K562 (cell line): ENCODE results near the gene NGRN. TPM values are rescaled to one million over a fixed set of nuclear protein-coding genes. Genes with fewer than 3 reads are reported as not detected.

Experiments used
- ATAC-seq: fragments of 200-7000 bp; cut with Tn5 transposase; 3 replicates; pipeline ENCODE4 v1.9.1; 2020; ENCODE audit warnings: moderate library complexity
- BruUV-seq: library from RNA; stranded (reverse); fragments of 400-500 nt; replicated peaks from 2 replicates; lab custom pipeline; 2021; lab: Mats Ljungman, UMichigan
- CTCF ChIA-PET: fragments of 300-600 bp; formaldehyde crosslinking; extraction: SDS; loops from one replicate; lab custom pipeline; 2021; ENCODE audit warnings: low intra/inter-chr PET ratio; lab: Yijun Ruan, JAX
- POLR2A ChIA-PET: fragments of 300-600, 350-650 bp; sonication (Branson Sonifier 250); formaldehyde crosslinking; extraction: SDS; loops from one replicate; lab custom pipeline; 2021; ENCODE audit warnings: antibody characterized with exemption, inconsistent platforms; lab: Yijun Ruan, JAX
- DNase-seq, 4 experiments: peaks; one replicate each; pipeline versions ENCODE4 v3.0.0 to v3.0.0-alpha.2; 2011 to 2018; ENCODE audit warnings: low spot score in 3 of 4, mixed read lengths in 3 of 4; ENCODE audit errors: extremely low read depth in 1 of 4
- FAIRE-seq: peaks from 2 replicates; lab custom pipeline; 2011; peaks lifted over from hg19 to GRCh38; lab: Jason Lieb, UNC
- H2AFZ ChIP-seq: 2 replicates; pipeline ENCODE4 v1.6.0; 2011; ENCODE audit warnings: low read depth, low read length, control low read depth, inconsistent platforms
- H3K27ac ChIP-seq: fragments of 200-600 bp; 3 replicates; pipeline ENCODE4 v1.8.0; 2011; ENCODE audit warnings: low read depth, mild to moderate bottlenecking, control low read depth, inconsistent platforms, low read length, moderate library complexity, mixed read lengths; ENCODE audit errors: extremely low read depth
- H3K27me3 ChIP-seq, 2 experiments: fragments of 300-600 bp in 1 of 2; 2 replicates in 1 of 2; 3 replicates in 1 of 2; pipeline versions ENCODE4 v1.6.0 to v1.8.0; 2011; ENCODE audit warnings: inconsistent platforms in 2 of 2, low read length in 2 of 2, mild to moderate bottlenecking in 1 of 2, mixed read lengths in 1 of 2, moderate library complexity in 1 of 2; ENCODE audit not compliant: control insufficient read depth in 2 of 2, insufficient read depth in 2 of 2
- H3K36me3 ChIP-seq: fragments of 300-600 bp; 3 replicates; pipeline ENCODE4 v1.8.0; 2011; ENCODE audit warnings: mild to moderate bottlenecking, low read length, inconsistent platforms; ENCODE audit not compliant: control insufficient read depth, insufficient read depth
- H3K4me1 ChIP-seq, 2 experiments: fragments of 200-600 bp in 1 of 2; replicated peaks in 1 of 2; 2 replicates in 1 of 2; 3 replicates in 1 of 2; pipeline versions ENCODE4 v1.5.1 to v1.8.0; 2011; ENCODE audit warnings: inconsistent platforms in 2 of 2, low read length in 2 of 2, mild to moderate bottlenecking in 1 of 2, mixed read lengths in 1 of 2, moderate library complexity in 1 of 2; ENCODE audit not compliant: control insufficient read depth in 2 of 2, insufficient read depth in 2 of 2
- H3K4me2 ChIP-seq: 2 replicates; pipeline ENCODE4 v1.6.1; 2011; ENCODE audit warnings: low read length, control low read depth, inconsistent platforms, mixed read lengths; ENCODE audit not compliant: insufficient read depth
- H3K4me3 ChIP-seq: fragments of 200-600 bp; sonication (generic), shearing (Covaris generic); 2 replicates; pipeline ENCODE4 v1.5.1; 2016; ENCODE audit warnings: control low read depth, inconsistent platforms
- H3K79me2 ChIP-seq: fragments of 200-600 bp; 3 replicates; pipeline ENCODE4 v1.8.0; 2011; ENCODE audit warnings: low read length, inconsistent platforms; ENCODE audit not compliant: control insufficient read depth, insufficient read depth
- H3K9ac ChIP-seq, 2 experiments: 2 replicates each; pipeline versions ENCODE4 v1.6.0 to v1.6.1; 2011; ENCODE audit warnings: low read depth in 2 of 2, low read length in 2 of 2, control low read depth in 1 of 2, inconsistent platforms in 1 of 2, mild to moderate bottlenecking in 1 of 2, mixed read lengths in 1 of 2; ENCODE audit not compliant: insufficient read depth in 1 of 2
- H3K9me1 ChIP-seq: one replicate; pipeline ENCODE4 v1.6.0; 2011; ENCODE audit warnings: inconsistent platforms, mild to moderate bottlenecking, low read length, moderate library complexity; ENCODE audit not compliant: control insufficient read depth, insufficient read depth
- H3K9me3 ChIP-seq: replicated peaks from 2 replicates; pipeline ENCODE4 v1.5.1; 2011; ENCODE audit warnings: low read depth, low read length, inconsistent platforms; ENCODE audit not compliant: control insufficient read depth, insufficient read depth
- H4K20me1 ChIP-seq: replicated peaks from 2 replicates; pipeline ENCODE4 v1.6.1; 2011; ENCODE audit warnings: low read length, inconsistent platforms, mixed read lengths; ENCODE audit not compliant: control insufficient read depth, insufficient read depth
- ARNT ChIP-seq, 2 experiments: fragments of 450-650 bp; IDR thresholded peaks; 2 replicates each; pipeline ENCODE4 v1.6.1; 2016; ENCODE audit warnings: mild to moderate bottlenecking in 1 of 2
- ATF2 ChIP-seq: sonication (generic); formaldehyde crosslinking; IDR thresholded peaks from 2 replicates; pipeline ENCODE4 v1.8.1; 2022; ENCODE audit warnings: missing genetic modification reagents
- CTCF ChIP-seq, 3 experiments: IDR thresholded peaks in 2 of 3; conservative IDR thresholded peaks in 1 of 3; 2 replicates each; pipeline ENCODE4 v1.5.1; 2011 to 2012; ENCODE audit warnings: low read length in 3 of 3, mild to moderate bottlenecking in 3 of 3, control low read depth in 2 of 3, improper control_type of control experiment in 1 of 3, inconsistent platforms in 1 of 3, low read depth in 1 of 3, mixed read lengths in 1 of 3, moderate library complexity in 1 of 3; ENCODE audit not compliant: insufficient read depth in 2 of 3
- SMAD3 ChIP-seq: fragments of 450-650 bp; formaldehyde crosslinking; conservative IDR thresholded peaks from 2 replicates; pipeline ENCODE4 v1.4.0; 2020; ENCODE audit warnings: mild to moderate bottlenecking
- ZBTB7A ChIP-seq: IDR thresholded peaks from 2 replicates; pipeline ENCODE4 v1.6.1; 2011; ENCODE audit warnings: low read depth, mild to moderate bottlenecking, low read length, moderate library complexity, borderline replicate concordance; ENCODE audit not compliant: control insufficient read depth
- ZFP91 ChIP-seq: sonication (generic); formaldehyde crosslinking; IDR thresholded peaks from 2 replicates; pipeline ENCODE4 v1.8.0; 2022; ENCODE audit warnings: mild to moderate bottlenecking, missing genetic modification reagents
- ZFX ChIP-seq: sonication (generic); formaldehyde crosslinking; IDR thresholded peaks from 2 replicates; pipeline ENCODE4 v1.8.0; 2022; ENCODE audit warnings: mild to moderate bottlenecking, missing genetic modification reagents, moderate library complexity
- ZHX1 ChIP-seq: fragments of 150-350 bp; conservative IDR thresholded peaks from 2 replicates; pipeline ENCODE4 v1.6.1; 2014; ENCODE audit warnings: low read length
- ZNF146 ChIP-seq: IDR thresholded peaks from one replicate; pipeline ENCODE4 v1.6.1; 2018; ENCODE audit warnings: missing compliant biosample characterization; ENCODE audit not compliant: unreplicated experiment
- ZNF644 ChIP-seq: fragments of 200-800 bp; sonication (Bioruptor generic); IDR thresholded peaks from 2 replicates; pipeline ENCODE4 v1.6.1; 2016; ENCODE audit warnings: low read depth, missing genetic modification characterization, missing compliant biosample characterization
- WGBS: fragments of 100-300 bp; shearing (Covaris generic); methylation state at CpG from one replicate; pipeline ENCODE4 v1.1.6; 2016; ENCODE audit warnings: low coverage, mixed read lengths; ENCODE audit not compliant: insufficient coverage; ENCODE audit errors: missing lambda C conversion rate; 5-methylcytosine and 5-hydroxymethylcytosine counted together
- in situ Hi-C: fragments of 300-500 bp; cut with MboI; formaldehyde crosslinking; loops from 4 replicates; pipeline ENCODE4 v1.15.0; 2018; ENCODE audit warnings: inconsistent platforms, mixed read lengths
- intact Hi-C: fragments of 100-400 bp; cut with micrococcal nuclease; formaldehyde crosslinking; loops from 2 replicates; pipeline ENCODE4 v1.14.2; 2022
- polyA plus RNA-seq, 8 experiments: library from polyadenylated mRNA; depleted of rRNA in 4 of 8; stranded (reverse) in 5 of 8; unstranded in 3 of 8; fragments of >200 nt; fragmentation: Nextera tagmentation in 2 of 8; fragmentation: Illumina TruSeq in 1 of 8; extraction: Ambion mirVana in 2 of 8; extraction: Trizol in 1 of 8; gene quantifications; 2 replicates each; pipeline versions ENCODE4 v1.2.1 to v1.2.3, GENCODE V29; 2011 to 2014; ENCODE audit warnings: inconsistent platforms in 1 of 8, missing spikeins in 1 of 8
- total RNA-seq, 7 experiments: library from RNA; depleted of rRNA in 6 of 7; stranded (reverse); fragments of >200 nt in 6 of 7; fragmentation: Illumina TruSeq in 2 of 7; extraction: Trizol in 2 of 7; gene quantifications; 2 replicates each; pipeline versions ENCODE4 v1.2.1 to v1.2.3, GENCODE V29; 2011 to 2021; ENCODE audit warnings: low replicate concordance in 1 of 7

NGRN gene
- total and polyA plus RNA-seq, 9 of the 15 experiments (the other 6 are each of a cell fraction or from before 2014, with no cell fraction given), result 14.0 to 73.4 (median 60.0) TPM

GRCh38 chr15:90287101-90287500 lies 21.6 kb downstream of the NGRN start:
- CTCF ChIA-PET, result interaction anchor here (0.6 to 0.7 kb wide), 3 partner anchors 144 to 387 kb away, joined by 3 to 8 read pairs (median 8); no protein-coding TSS in a partner anchor
- no peaks in the 10 kb centered on the region for H3K9me3 ChIP-seq
- no peaks in the 10 kb centered on the region for H3K27me3 ChIP-seq
- POLR2A ChIA-PET, result interaction anchor here (1.8 kb wide), 1 partner anchor 196 kb away, joined by 4 read pairs; no protein-coding TSS in a partner anchor
- no peak overlapping the region for H3K9ac ChIP-seq
- FAIRE-seq, result no peak
- no peaks in the 10 kb centered on the region for H3K9me1 ChIP-seq
- BruUV-seq, result no TSS peak
- no peak for ATAC-seq
- H3K27ac ChIP-seq, result no peak overlapping the region
- no peak overlapping the region for H3K4me2 ChIP-seq
- H3K4me3 ChIP-seq, result no peak overlapping the region
- no peaks in the 10 kb centered on the region for H4K20me1 ChIP-seq
- intact Hi-C loops (loop anchor here (5.0 to 10.0 kb wide), 2 partner anchors 55 to 542 kb away; partner anchors contain the start of genes CIB1 and GDPGP1), in situ Hi-C loops (no loop called here)
- no peaks in the 10 kb centered on the region for H3K79me2 ChIP-seq
- WGBS, result 24% methylated on average over 5 of the region's 5 CpGs
- H3K36me3 ChIP-seq, result no peaks in the 10 kb centered on the region
- DNase-seq, result no peak
- peaks cover 0 to 6% of the 10 kb centered on the region in 2 experiments; a peak in 3 of 5 replicates for H3K4me1 ChIP-seq
- no peak overlapping the region for H2AFZ ChIP-seq
- TF ChIP-seq ZNF146 (CRISPR knock-in tag) (no peak), ARNT (IDR thresholded peaks at IDR 0.05) (no peak), CTCF (IDR thresholded peaks at IDR 0.05 in 2 of 3, conservative IDR thresholded peaks at IDR 0.05 in 1 of 3; ENCODE audit: insufficient read depth in 2 of 3, low read depth in 1 of 3, low read length in 3 of 3) (no peak), ZFX (no peak), ATF2 (no peak), ZFP91 (CRISPR knock-in tag) (no peak), ZBTB7A (0 out of 2 replicates have a peak, but pooled peaks have one; percentile 29), ZNF644 (tag) (no peak), ZHX1 (no peak), SMAD3 (CRISPR knock-in tag) (no peak)
